KMS-11 (cell line): ENCODE results near the gene TXNL1.

Source experiments
- H2AFZ ChIP-seq: fragments of 200-600 bp; sonication (generic); 2 replicates; pipeline ENCODE4 v1.6.1; 2016; ENCODE audit warnings: antibody characterized with exemption, mixed run types, low read depth
- H3K27ac ChIP-seq: fragments of 200-600 bp; sonication (generic); 2 replicates; pipeline ENCODE4 v1.6.1; 2016; ENCODE audit warnings: mild to moderate bottlenecking, mixed run types
- H3K27me3 ChIP-seq: fragments of 200-600 bp; sonication (generic); 2 replicates; pipeline ENCODE4 v1.6.1; 2017; ENCODE audit warnings: mild to moderate bottlenecking, low read depth, mixed run types, moderate library complexity; ENCODE audit not compliant: insufficient read depth
- H3K36me3 ChIP-seq: fragments of 200-600 bp; sonication (generic); 2 replicates; pipeline ENCODE4 v1.6.1; 2017; ENCODE audit warnings: mild to moderate bottlenecking, mixed run types; ENCODE audit not compliant: insufficient read depth
- H3K4me1 ChIP-seq: fragments of 200-600 bp; sonication (generic); 2 replicates; pipeline ENCODE4 v1.6.1; 2016; ENCODE audit warnings: mild to moderate bottlenecking, low read depth, mixed run types; ENCODE audit not compliant: poor library complexity, severe bottlenecking
- H3K4me2 ChIP-seq: fragments of 200-600 bp; sonication (generic); 2 replicates; pipeline ENCODE4 v1.7.0; 2016; ENCODE audit warnings: mild to moderate bottlenecking, mixed run types
- H3K4me3 ChIP-seq: fragments of 200-600 bp; sonication (generic); IDR thresholded peaks from 2 replicates; pipeline ENCODE4 v1.6.1; 2017; ENCODE audit warnings: low read depth, low read length, mixed read lengths; ENCODE audit not compliant: insufficient read depth
- H3K79me2 ChIP-seq: fragments of 200-600 bp; sonication (generic); 2 replicates; pipeline ENCODE4 v1.6.1; 2016; ENCODE audit warnings: low read depth, mixed run types; ENCODE audit not compliant: insufficient read depth
- H3K9ac ChIP-seq: fragments of 200-600 bp; sonication (generic); 2 replicates; pipeline ENCODE4 v1.6.1; 2016; ENCODE audit warnings: mild to moderate bottlenecking, mixed run types
- H4K20me1 ChIP-seq: fragments of 200-600 bp; sonication (generic); 2 replicates; pipeline ENCODE4 v1.6.1; 2016; ENCODE audit warnings: mild to moderate bottlenecking, mixed run types; ENCODE audit not compliant: insufficient read depth
- TF ChIP-seq, protein P1 (sequence below): fragments of 200-600 bp; sonication (generic); conservative IDR thresholded peaks from 2 replicates; pipeline ENCODE4 v1.6.1; 2017; ENCODE audit warnings: low read depth, mild to moderate bottlenecking, antibody characterized with exemption, low read length, moderate library complexity, mixed read lengths

The TXNL1 gene

DNA sequence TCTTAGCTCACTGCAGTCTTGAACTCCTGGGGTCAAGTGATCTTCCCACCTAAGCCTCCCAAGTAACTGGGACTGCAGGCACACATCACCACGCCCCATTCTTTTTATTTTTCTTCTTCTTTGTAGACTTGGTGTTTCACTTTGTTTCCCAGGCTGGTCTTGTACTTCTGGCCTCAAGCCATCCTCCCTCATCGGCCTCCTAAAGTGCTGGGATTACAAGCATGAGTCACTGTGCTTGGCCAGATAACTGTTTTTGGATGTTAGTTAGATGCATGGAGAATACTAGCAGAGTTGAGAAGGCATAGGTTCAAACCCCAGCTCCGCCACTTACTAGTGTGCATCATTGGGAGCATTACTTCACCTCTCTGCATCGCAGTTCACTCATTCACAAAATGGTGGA, 88.3 kb downstream of the TXNL1 start:
- Histone ChIP-seq H3K4me1 (no peaks in the 10 kb centered on the region), H3K4me2 (no peak overlapping the region), H4K20me1 (no peaks in the 10 kb centered on the region), H3K9ac (no peak overlapping the region), H3K4me3 (no peak overlapping the region), H3K27me3 (no peaks in the 10 kb centered on the region), H3K27ac (no peak overlapping the region), H2AFZ (no peak overlapping the region), H3K36me3 (no peaks in the 10 kb centered on the region), H3K79me2 (no peaks in the 10 kb centered on the region)
- TF ChIP-seq, protein P1, sequence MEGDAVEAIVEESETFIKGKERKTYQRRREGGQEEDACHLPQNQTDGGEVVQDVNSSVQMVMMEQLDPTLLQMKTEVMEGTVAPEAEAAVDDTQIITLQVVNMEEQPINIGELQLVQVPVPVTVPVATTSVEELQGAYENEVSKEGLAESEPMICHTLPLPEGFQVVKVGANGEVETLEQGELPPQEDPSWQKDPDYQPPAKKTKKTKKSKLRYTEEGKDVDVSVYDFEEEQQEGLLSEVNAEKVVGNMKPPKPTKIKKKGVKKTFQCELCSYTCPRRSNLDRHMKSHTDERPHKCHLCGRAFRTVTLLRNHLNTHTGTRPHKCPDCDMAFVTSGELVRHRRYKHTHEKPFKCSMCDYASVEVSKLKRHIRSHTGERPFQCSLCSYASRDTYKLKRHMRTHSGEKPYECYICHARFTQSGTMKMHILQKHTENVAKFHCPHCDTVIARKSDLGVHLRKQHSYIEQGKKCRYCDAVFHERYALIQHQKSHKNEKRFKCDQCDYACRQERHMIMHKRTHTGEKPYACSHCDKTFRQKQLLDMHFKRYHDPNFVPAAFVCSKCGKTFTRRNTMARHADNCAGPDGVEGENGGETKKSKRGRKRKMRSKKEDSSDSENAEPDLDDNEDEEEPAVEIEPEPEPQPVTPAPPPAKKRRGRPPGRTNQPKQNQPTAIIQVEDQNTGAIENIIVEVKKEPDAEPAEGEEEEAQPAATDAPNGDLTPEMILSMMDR = no peak
